SH-SY5Y (cell line): ENCODE results near the gene HTRA3.

Source experiments
- GATA2 ChIP-seq: IDR thresholded peaks from 2 replicates; pipeline ENCODE4 v1.6.1; 2011; ENCODE audit warnings: mild to moderate bottlenecking, low read depth, low read length
- GATA3 ChIP-seq: IDR thresholded peaks from 2 replicates; pipeline ENCODE4 v1.6.1; 2011; ENCODE audit warnings: low read depth, mild to moderate bottlenecking, low read length, moderate library complexity

Gene HTRA3

GRCh38 chr4:8311101-8312068, 41.8 kb downstream of the HTRA3 start:
- no peak for TF ChIP-seq GATA2
- no peak for TF ChIP-seq GATA3

- TF ChIP-seq GATA2 = no peak
- TF ChIP-seq GATA3 = no peak
Observed at GRCh38 chr4:8312069-8312445, 42.5 kb downstream of the HTRA3 start.

- TF ChIP-seq GATA3 = no peak
- TF ChIP-seq GATA2 = no peak
Observed at GRCh38 chr4:8312976-8313375, 43.4 kb downstream of the HTRA3 start.

- TF ChIP-seq GATA2 = no peak
- TF ChIP-seq GATA3 = no peak
Observed at GRCh38 chr4:8314691-8315255, 45.2 kb downstream of the HTRA3 start.

GRCh38 chr4:8315435-8316250, 46.1 kb downstream of the HTRA3 start:
- no peak for TF ChIP-seq GATA3
- no peak for TF ChIP-seq GATA2

- TF ChIP-seq GATA3 (no peak), GATA2 (no peak)
Observed at GRCh38 chr4:8316251-8316771, 46.8 kb downstream of the HTRA3 start.

- TF ChIP-seq GATA3 (no peak), GATA2 (no peak)
Observed at GRCh38 chr4:8316911-8317351, 47.4 kb downstream of the HTRA3 start.

GRCh38 chr4:8317474-8317873, 47.9 kb downstream of the HTRA3 start:
- TF ChIP-seq GATA2 (no peak), GATA3 (no peak)

GRCh38 chr4:8318509-8318908, 49.0 kb downstream of the HTRA3 start:
- TF ChIP-seq GATA3 (no peak), GATA2 (no peak)

GRCh38 chr4:8319061-8319460, 49.5 kb downstream of the HTRA3 start:
- TF ChIP-seq GATA3 = no peak
- no peak for TF ChIP-seq GATA2

GRCh38 chr4:8319731-8320385, 50.3 kb downstream of the HTRA3 start:
- TF ChIP-seq GATA3 = no peak
- no peak for TF ChIP-seq GATA2

GRCh38 chr4:8320386-8320750, 50.8 kb downstream of the HTRA3 start:
- TF ChIP-seq GATA3 (no peak), GATA2 (no peak)

GRCh38 chr4:8321220-8321619, 51.7 kb downstream of the HTRA3 start:
- TF ChIP-seq GATA2 = no peak
- no peak for TF ChIP-seq GATA3
